ENCODE results near the gene KIRREL1. TPM values are rescaled to one million over a fixed set of nuclear protein-coding genes. Genes with fewer than 3 reads are reported as not detected.

The KIRREL1 gene
- polyA plus RNA-seq, 1 donor (not counting 4 experiments of a cell fraction or from before 2014, with no cell fraction given): 19.7 TPM

DNA sequence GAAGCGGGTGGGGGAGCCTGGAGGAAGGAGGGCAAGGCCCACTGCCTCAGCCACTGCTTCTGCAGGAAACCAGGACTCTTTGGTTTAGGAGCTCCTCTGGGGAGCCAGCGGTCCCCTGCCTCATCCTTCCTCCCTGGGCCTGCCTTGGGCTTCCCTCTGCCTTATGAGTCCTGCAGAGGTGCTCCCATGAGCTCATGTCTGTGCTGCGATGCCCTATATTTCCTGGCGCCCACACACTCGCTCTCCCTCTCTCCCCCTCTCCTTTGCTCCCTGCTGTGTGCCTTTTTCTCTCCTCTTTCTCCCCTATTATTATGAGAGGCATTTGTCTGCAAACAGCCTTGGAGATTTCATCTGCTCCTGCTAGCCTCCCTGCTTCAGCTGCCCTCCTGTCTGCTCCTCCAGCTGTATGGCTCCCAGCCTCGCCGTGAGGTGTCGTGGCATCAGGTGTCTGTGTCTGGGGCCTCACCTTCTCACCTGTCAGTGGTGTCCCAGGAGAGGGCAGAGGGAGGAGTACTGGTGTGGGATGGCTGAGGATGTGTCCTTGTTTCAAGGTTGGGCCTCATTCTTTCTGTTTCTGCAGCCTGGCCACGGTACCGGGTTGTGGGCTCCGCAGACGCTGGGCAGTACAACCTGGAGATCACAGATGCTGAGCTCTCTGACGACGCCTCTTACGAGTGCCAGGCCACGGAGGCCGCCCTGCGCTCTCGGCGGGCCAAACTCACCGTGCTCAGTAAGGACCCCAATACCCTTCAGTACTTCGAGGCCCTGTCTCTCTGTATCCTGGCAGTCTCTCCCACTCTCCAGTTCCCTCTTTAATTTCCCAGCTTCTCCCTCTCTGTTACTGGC lies 84.2 kb downstream of the KIRREL1 start:
- DNase-seq (ENCODE audit: low read depth, low spot score): no peak
- no peaks in the 10 kb centered on the region for H3K4me1 ChIP-seq (ENCODE audit: control insufficient read depth, extremely low read depth, insufficient read depth, low read length)
- no peak overlapping the region for H3K27ac ChIP-seq (ENCODE audit: control insufficient read depth, insufficient read depth, low read length)
- no peak for TF ChIP-seq EZH2 (IDR thresholded peaks at IDR 0.05; ENCODE audit: low read length)
- TF ChIP-seq, protein P1, sequence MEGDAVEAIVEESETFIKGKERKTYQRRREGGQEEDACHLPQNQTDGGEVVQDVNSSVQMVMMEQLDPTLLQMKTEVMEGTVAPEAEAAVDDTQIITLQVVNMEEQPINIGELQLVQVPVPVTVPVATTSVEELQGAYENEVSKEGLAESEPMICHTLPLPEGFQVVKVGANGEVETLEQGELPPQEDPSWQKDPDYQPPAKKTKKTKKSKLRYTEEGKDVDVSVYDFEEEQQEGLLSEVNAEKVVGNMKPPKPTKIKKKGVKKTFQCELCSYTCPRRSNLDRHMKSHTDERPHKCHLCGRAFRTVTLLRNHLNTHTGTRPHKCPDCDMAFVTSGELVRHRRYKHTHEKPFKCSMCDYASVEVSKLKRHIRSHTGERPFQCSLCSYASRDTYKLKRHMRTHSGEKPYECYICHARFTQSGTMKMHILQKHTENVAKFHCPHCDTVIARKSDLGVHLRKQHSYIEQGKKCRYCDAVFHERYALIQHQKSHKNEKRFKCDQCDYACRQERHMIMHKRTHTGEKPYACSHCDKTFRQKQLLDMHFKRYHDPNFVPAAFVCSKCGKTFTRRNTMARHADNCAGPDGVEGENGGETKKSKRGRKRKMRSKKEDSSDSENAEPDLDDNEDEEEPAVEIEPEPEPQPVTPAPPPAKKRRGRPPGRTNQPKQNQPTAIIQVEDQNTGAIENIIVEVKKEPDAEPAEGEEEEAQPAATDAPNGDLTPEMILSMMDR (optimal IDR thresholded peaks at IDR 0.05 in 1 of 3, IDR thresholded peaks at IDR 0.05 in 1 of 3, conservative IDR thresholded peaks at IDR 0.05 in 1 of 3; ENCODE audit: extremely low read depth in 1 of 3, insufficient read depth in 2 of 3, low read length in 3 of 3): no peak
- no peaks in the 10 kb centered on the region for H3K9me1 ChIP-seq (ENCODE audit: control insufficient read depth, extremely low read depth, insufficient read depth, low read length)
- no peak overlapping the region for H3K9ac ChIP-seq (ENCODE audit: control insufficient read depth, extremely low read depth, insufficient read depth, low read length)
- H2AFZ ChIP-seq (ENCODE audit: control insufficient read depth, low read length): no peak overlapping the region
- no peak for FAIRE-seq
- H3K27me3 ChIP-seq (ENCODE audit: control insufficient read depth, extremely low read depth, insufficient read depth, low read length): no peaks in the 10 kb centered on the region
- H3K79me2 ChIP-seq (ENCODE audit: control insufficient read depth, insufficient read depth, low read length): peaks cover 16% of the 10 kb centered on the region
- H3K4me3 ChIP-seq (ENCODE audit: control insufficient read depth in 2 of 3, extremely low read depth in 1 of 3, insufficient read depth in 2 of 3, low read depth in 1 of 3, low read length in 3 of 3): no peak overlapping the region
- no peak overlapping the region for H3K4me2 ChIP-seq (ENCODE audit: control insufficient read depth, extremely low read depth, insufficient read depth, low read depth, low read length)
- no peaks in the 10 kb centered on the region for H3K9me3 ChIP-seq (ENCODE audit: control insufficient read depth, low read depth, low read length)
- dilution Hi-C loops (cut with MboI; ENCODE audit: extremely low pct_ligation_motif_present, low sequenced_read_pairs): no loop called here
- peaks cover 44 to 52% of the 10 kb centered on the region in 2 experiments for H3K36me3 ChIP-seq (ENCODE audit: control insufficient read depth in 2 of 2, extremely low read depth in 1 of 2, insufficient read depth in 2 of 2, low read length in 2 of 2)
- H4K20me1 ChIP-seq (ENCODE audit: control insufficient read depth, extremely low read depth, insufficient read depth, low read length): no peaks in the 10 kb centered on the region

DNA sequence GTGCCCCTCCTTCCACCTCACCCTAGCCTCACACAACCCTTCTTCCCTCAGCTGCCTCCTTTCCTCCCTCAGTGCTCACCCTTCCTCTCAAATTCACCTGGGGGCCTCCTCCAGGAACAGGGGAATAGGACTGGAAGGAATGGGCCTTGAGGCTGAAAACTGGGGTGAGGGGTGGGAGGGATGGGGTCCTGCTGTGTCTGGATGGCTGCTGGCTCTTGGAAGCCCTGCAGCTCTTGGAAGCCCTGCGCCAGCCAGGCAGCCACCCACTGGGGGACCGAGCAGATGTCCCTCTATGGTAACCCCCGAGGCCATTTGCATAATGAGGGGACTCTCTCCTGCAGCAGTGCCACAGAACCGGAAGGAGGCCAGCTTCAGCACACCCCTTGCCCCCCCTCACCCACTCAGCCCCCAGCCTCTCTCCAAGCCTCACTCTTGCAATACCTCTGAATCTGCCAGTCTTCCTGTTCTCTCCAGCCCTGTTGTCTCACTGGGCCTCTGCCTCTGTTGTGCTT lies 85.2 kb downstream of the KIRREL1 start:
- no peaks in the 10 kb centered on the region for H3K27me3 ChIP-seq (ENCODE audit: control insufficient read depth, extremely low read depth, insufficient read depth, low read length)
- H3K36me3 ChIP-seq (ENCODE audit: control insufficient read depth in 2 of 2, extremely low read depth in 1 of 2, insufficient read depth in 2 of 2, low read length in 2 of 2): peaks cover 45 to 51% of the 10 kb centered on the region in 2 experiments
- H3K4me2 ChIP-seq (ENCODE audit: control insufficient read depth, extremely low read depth, insufficient read depth, low read depth, low read length): no peak overlapping the region
- no peaks in the 10 kb centered on the region for H3K9me3 ChIP-seq (ENCODE audit: control insufficient read depth, low read depth, low read length)
- peaks cover 12% of the 10 kb centered on the region for H3K79me2 ChIP-seq (ENCODE audit: control insufficient read depth, insufficient read depth, low read length)
- H4K20me1 ChIP-seq (ENCODE audit: control insufficient read depth, extremely low read depth, insufficient read depth, low read length): no peaks in the 10 kb centered on the region
- H3K27ac ChIP-seq (ENCODE audit: control insufficient read depth, insufficient read depth, low read length): no peak overlapping the region
- H2AFZ ChIP-seq (ENCODE audit: control insufficient read depth, low read length): no peak overlapping the region
- dilution Hi-C loops (cut with MboI; ENCODE audit: extremely low pct_ligation_motif_present, low sequenced_read_pairs): no loop called here
- FAIRE-seq: no peak
- no peak for TF ChIP-seq EZH2 (IDR thresholded peaks at IDR 0.05; ENCODE audit: low read length)
- TF ChIP-seq, protein P1 (optimal IDR thresholded peaks at IDR 0.05 in 1 of 3, IDR thresholded peaks at IDR 0.05 in 1 of 3, conservative IDR thresholded peaks at IDR 0.05 in 1 of 3; ENCODE audit: extremely low read depth in 1 of 3, insufficient read depth in 2 of 3, low read length in 3 of 3): no peak
- H3K9me1 ChIP-seq (ENCODE audit: control insufficient read depth, extremely low read depth, insufficient read depth, low read length): no peaks in the 10 kb centered on the region
- H3K9ac ChIP-seq (ENCODE audit: control insufficient read depth, extremely low read depth, insufficient read depth, low read length): no peak overlapping the region
- H3K4me1 ChIP-seq (ENCODE audit: control insufficient read depth, extremely low read depth, insufficient read depth, low read length): no peaks in the 10 kb centered on the region
- DNase-seq (ENCODE audit: low read depth, low spot score): no peak
- no peak overlapping the region for H3K4me3 ChIP-seq (ENCODE audit: control insufficient read depth in 2 of 3, extremely low read depth in 1 of 3, insufficient read depth in 2 of 3, low read depth in 1 of 3, low read length in 3 of 3)

Measured in keratinocyte (primary cell).